Measurements from ENCODE around the gene CDH12.

The CDH12 gene

DNA sequence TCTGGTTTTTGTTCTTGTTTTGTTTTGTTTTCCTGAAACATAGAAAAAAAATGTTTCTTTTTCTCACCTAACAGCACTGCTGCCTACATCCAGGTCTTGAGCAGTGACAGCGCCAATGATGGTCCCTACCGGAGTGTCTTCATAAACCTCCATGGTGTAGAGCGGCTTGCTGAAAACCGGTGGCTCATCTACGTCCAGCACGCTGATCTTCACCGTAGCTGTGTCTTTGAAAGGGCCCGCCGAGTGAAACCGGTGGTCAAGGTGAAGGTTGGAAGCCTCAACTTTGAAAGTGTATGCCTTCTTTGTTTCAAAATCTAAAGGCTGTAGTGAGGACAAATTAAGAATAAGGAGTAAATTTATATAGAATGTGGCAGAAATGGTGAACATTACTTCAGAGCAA, 1051.0 kb downstream of the CDH12 start (continued):
- TF ChIP-seq POU6F1 (CRISPR knock-in tag; IDR thresholded peaks at IDR 0.05; ENCODE audit: borderline replicate concordance, low read depth), result no peak
- no peak for TF ChIP-seq TOX (CRISPR knock-in tag; IDR thresholded peaks at IDR 0.05; ENCODE audit: borderline replicate concordance)
- TF ChIP-seq, protein P1, sequence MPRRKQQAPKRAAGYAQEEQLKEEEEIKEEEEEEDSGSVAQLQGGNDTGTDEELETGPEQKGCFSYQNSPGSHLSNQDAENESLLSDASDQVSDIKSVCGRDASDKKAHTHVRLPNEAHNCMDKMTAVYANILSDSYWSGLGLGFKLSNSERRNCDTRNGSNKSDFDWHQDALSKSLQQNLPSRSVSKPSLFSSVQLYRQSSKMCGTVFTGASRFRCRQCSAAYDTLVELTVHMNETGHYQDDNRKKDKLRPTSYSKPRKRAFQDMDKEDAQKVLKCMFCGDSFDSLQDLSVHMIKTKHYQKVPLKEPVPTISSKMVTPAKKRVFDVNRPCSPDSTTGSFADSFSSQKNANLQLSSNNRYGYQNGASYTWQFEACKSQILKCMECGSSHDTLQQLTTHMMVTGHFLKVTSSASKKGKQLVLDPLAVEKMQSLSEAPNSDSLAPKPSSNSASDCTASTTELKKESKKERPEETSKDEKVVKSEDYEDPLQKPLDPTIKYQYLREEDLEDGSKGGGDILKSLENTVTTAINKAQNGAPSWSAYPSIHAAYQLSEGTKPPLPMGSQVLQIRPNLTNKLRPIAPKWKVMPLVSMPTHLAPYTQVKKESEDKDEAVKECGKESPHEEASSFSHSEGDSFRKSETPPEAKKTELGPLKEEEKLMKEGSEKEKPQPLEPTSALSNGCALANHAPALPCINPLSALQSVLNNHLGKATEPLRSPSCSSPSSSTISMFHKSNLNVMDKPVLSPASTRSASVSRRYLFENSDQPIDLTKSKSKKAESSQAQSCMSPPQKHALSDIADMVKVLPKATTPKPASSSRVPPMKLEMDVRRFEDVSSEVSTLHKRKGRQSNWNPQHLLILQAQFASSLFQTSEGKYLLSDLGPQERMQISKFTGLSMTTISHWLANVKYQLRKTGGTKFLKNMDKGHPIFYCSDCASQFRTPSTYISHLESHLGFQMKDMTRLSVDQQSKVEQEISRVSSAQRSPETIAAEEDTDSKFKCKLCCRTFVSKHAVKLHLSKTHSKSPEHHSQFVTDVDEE (CRISPR knock-in tag; IDR thresholded peaks at IDR 0.05), result no peak

DNA sequence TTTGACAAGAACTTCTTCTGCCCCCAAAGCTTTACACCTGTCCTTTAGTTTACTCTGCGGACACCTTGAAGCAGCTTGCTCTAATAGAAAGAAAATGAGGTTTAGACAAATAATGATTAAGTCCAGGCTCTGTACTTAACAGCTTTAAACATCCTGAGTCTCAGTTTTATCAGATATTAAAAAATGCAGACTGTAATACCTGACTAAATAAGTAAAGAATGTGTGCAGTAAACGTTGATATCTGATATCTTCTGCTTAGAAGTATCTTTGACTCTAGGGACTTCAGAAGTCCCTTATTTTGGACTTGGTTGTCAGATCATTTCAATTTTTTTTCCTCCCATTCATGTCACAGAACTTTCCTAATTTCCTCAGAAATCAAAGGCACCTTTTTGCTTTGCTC, 1060.4 kb downstream of the CDH12 start:
- no peak for TF ChIP-seq ARNTL (CRISPR knock-in tag; IDR thresholded peaks at IDR 0.05; ENCODE audit: borderline replicate concordance, low read depth)
- no peak for TF ChIP-seq OSR1 (CRISPR knock-in tag; IDR thresholded peaks at IDR 0.05)
- TF ChIP-seq, protein P2, sequence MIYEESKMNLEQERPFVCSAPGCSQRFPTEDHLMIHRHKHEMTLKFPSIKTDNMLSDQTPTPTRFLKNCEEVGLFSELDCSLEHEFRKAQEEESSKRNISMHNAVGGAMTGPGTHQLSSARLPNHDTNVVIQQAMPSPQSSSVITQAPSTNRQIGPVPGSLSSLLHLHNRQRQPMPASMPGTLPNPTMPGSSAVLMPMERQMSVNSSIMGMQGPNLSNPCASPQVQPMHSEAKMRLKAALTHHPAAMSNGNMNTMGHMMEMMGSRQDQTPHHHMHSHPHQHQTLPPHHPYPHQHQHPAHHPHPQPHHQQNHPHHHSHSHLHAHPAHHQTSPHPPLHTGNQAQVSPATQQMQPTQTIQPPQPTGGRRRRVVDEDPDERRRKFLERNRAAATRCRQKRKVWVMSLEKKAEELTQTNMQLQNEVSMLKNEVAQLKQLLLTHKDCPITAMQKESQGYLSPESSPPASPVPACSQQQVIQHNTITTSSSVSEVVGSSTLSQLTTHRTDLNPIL (CRISPR knock-in tag; IDR thresholded peaks at IDR 0.05; ENCODE audit: low read depth), result no peak
- TF ChIP-seq ESRRG (CRISPR knock-in tag; IDR thresholded peaks at IDR 0.05), result no peak
- TF ChIP-seq ZFP30 (CRISPR knock-in tag; IDR thresholded peaks at IDR 0.05), result no peak
- no peak for TF ChIP-seq ZFP3 (CRISPR knock-in tag; IDR thresholded peaks at IDR 0.05)
- TF ChIP-seq ZNF70 (CRISPR knock-in tag; IDR thresholded peaks at IDR 0.05), result no peak
- TF ChIP-seq SNAI2 (CRISPR knock-in tag; IDR thresholded peaks at IDR 0.05), result no peak
- no peak for TF ChIP-seq ISL1 (CRISPR knock-in tag; IDR thresholded peaks at IDR 0.05)
- TF ChIP-seq CSDC2 (CRISPR knock-in tag; IDR thresholded peaks at IDR 0.05), result no peak
- TF ChIP-seq ZNF8 (CRISPR knock-in tag; IDR thresholded peaks at IDR 0.05), result no peak
- no peak for TF ChIP-seq TCF4 (CRISPR knock-in tag; IDR thresholded peaks at IDR 0.05; ENCODE audit: borderline replicate concordance)
- peak; percentile 37; the same call in 1 of the 3 replicates for ATAC-seq

DNA sequence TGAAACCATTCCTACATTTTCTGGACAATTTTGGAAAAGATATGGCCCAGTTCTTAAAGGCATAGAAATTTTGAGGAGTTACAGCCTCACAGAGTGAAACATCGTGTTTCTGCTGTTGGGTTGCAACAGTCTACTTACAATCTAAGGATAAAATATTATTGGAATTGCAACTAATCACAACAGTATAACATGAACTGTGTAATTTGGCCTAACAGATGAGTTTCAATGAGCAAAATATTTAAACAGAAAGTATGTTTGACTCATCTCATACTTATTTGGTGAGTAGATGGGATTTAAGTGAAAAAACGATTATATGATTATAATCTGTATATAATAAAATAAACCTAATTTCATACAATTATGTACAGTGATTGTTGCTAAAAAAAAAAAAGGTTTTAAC, 1061.8 kb downstream of the CDH12 start:
- no peak for ATAC-seq
- TF ChIP-seq SNAI2 (CRISPR knock-in tag; IDR thresholded peaks at IDR 0.05) (no peak), PPARA (CRISPR knock-in tag; IDR thresholded peaks at IDR 0.05; ENCODE audit: borderline replicate concordance) (no peak), OSR1 (CRISPR knock-in tag; IDR thresholded peaks at IDR 0.05) (no peak), TOX (CRISPR knock-in tag; IDR thresholded peaks at IDR 0.05; ENCODE audit: borderline replicate concordance) (no peak), ZNF70 (CRISPR knock-in tag; IDR thresholded peaks at IDR 0.05) (no peak), POU6F1 (CRISPR knock-in tag; IDR thresholded peaks at IDR 0.05; ENCODE audit: borderline replicate concordance, low read depth) (no peak), ISL1 (CRISPR knock-in tag; IDR thresholded peaks at IDR 0.05) (no peak), ZFP30 (CRISPR knock-in tag; IDR thresholded peaks at IDR 0.05) (no peak)

- TF ChIP-seq, protein P3, sequence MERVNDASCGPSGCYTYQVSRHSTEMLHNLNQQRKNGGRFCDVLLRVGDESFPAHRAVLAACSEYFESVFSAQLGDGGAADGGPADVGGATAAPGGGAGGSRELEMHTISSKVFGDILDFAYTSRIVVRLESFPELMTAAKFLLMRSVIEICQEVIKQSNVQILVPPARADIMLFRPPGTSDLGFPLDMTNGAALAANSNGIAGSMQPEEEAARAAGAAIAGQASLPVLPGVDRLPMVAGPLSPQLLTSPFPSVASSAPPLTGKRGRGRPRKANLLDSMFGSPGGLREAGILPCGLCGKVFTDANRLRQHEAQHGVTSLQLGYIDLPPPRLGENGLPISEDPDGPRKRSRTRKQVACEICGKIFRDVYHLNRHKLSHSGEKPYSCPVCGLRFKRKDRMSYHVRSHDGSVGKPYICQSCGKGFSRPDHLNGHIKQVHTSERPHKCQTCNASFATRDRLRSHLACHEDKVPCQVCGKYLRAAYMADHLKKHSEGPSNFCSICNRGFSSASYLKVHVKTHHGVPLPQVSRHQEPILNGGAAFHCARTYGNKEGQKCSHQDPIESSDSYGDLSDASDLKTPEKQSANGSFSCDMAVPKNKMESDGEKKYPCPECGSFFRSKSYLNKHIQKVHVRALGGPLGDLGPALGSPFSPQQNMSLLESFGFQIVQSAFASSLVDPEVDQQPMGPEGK (CRISPR knock-in tag; IDR thresholded peaks at IDR 0.05; ENCODE audit: borderline replicate concordance), result no peak
- no peak for TF ChIP-seq ZFP3 (CRISPR knock-in tag; IDR thresholded peaks at IDR 0.05)
- no peak for TF ChIP-seq GLIS3 (CRISPR knock-in tag; IDR thresholded peaks at IDR 0.05)
- TF ChIP-seq ZFP30 (CRISPR knock-in tag; IDR thresholded peaks at IDR 0.05), result no peak
- TF ChIP-seq BACH2 (CRISPR knock-in tag; IDR thresholded peaks at IDR 0.05; ENCODE audit: borderline replicate concordance), result no peak
- no peak for TF ChIP-seq SNAI2 (CRISPR knock-in tag; IDR thresholded peaks at IDR 0.05)
- TF ChIP-seq ESRRG (CRISPR knock-in tag; IDR thresholded peaks at IDR 0.05), result no peak
- ATAC-seq, result no peak
Observed at GRCh38 chr5:21784487-21784886, 1068.7 kb downstream of the CDH12 start.
